H1 (cell line): ENCODE measurements around the gene FMNL1. TPM values are rescaled to one million over a fixed set of nuclear protein-coding genes. Genes with fewer than 3 reads are reported as not detected.

Experiments
- CTCF ChIA-PET: fragments of 300-600 bp; sonication (Branson Sonifier 250); formaldehyde crosslinking; loops from one replicate; lab custom pipeline; 2021; ENCODE audit not compliant: partially characterized antibody; lab: Charles Lee
- POLR2A ChIA-PET: fragments of 300-600 bp; sonication (Branson Sonifier 250); formaldehyde crosslinking; loops from one replicate; lab custom pipeline; 2021; ENCODE audit warnings: inconsistent platforms; ENCODE audit not compliant: partially characterized antibody; lab: Charles Lee
- DNase-seq, 2 experiments: peaks; one replicate each; pipeline versions ENCODE4 v3.0.0 to v3.0.0-alpha.2; 2010 to 2022; ENCODE audit warnings: low spot score in 2 of 2, low read depth in 1 of 2, mixed read lengths in 1 of 2
- FAIRE-seq: peaks from 2 replicates; lab custom pipeline; 2011; peaks lifted over from hg19 to GRCh38; lab: Jason Lieb, UNC
- H2AFZ ChIP-seq: 2 replicates; pipeline ENCODE4 v1.8.1; 2012; ENCODE audit warnings: low read length, inconsistent platforms
- H2AK5ac ChIP-seq: 2 replicates; pipeline ENCODE4 v1.6.1; 2013; ENCODE audit warnings: low read depth, low read length
- H2BK120ac ChIP-seq: replicated peaks from 2 replicates; pipeline ENCODE3; 2013; ENCODE audit warnings: low read depth, low read length, inconsistent platforms
- H2BK12ac ChIP-seq: 2 replicates; pipeline ENCODE4 v1.6.1; 2013; ENCODE audit warnings: low read depth, low read length
- H2BK15ac ChIP-seq: 2 replicates; pipeline ENCODE4 v1.6.1; 2013; ENCODE audit warnings: low read length
- H2BK20ac ChIP-seq: 2 replicates; pipeline ENCODE4 v1.6.1; 2013; ENCODE audit warnings: low read length
- H2BK5ac ChIP-seq: 2 replicates; pipeline ENCODE4 v1.6.1; 2013; ENCODE audit warnings: low read depth, low read length
- H3K14ac ChIP-seq: 2 replicates; pipeline ENCODE4 v1.6.1; 2013; ENCODE audit warnings: inconsistent platforms; ENCODE audit not compliant: insufficient read length
- H3K18ac ChIP-seq: 2 replicates; pipeline ENCODE4 v1.6.1; 2013; ENCODE audit warnings: low read length; ENCODE audit errors: extremely low read depth
- H3K23ac ChIP-seq: 2 replicates; pipeline ENCODE4 v1.6.1; 2013; ENCODE audit warnings: inconsistent platforms; ENCODE audit not compliant: insufficient read length
- H3K23me2 ChIP-seq: 2 replicates; pipeline ENCODE4 v1.6.1; 2013; ENCODE audit warnings: low read depth, low read length
- H3K27ac ChIP-seq: 2 replicates; pipeline ENCODE4 v1.6.1; 2011; ENCODE audit warnings: low read depth, low read length, inconsistent platforms
- H3K27me3 ChIP-seq, 4 experiments: replicated peaks in 1 of 4; 1 replicate in 1 of 4; 2 replicates in 3 of 4; pipeline versions ENCODE4 v1.6.1 to v1.8.1; 2011 to 2013; ENCODE audit warnings: low read length in 3 of 4, mild to moderate bottlenecking in 3 of 4, inconsistent platforms in 2 of 4, mixed read lengths in 2 of 4, moderate library complexity in 1 of 4; ENCODE audit not compliant: control insufficient read depth in 3 of 4, insufficient read depth in 3 of 4; ENCODE audit errors: extremely low read depth in 1 of 4
- H3K36me3 ChIP-seq, 4 experiments: 2 replicates each; pipeline versions ENCODE4 v1.6.1 to v1.8.1; 2011 to 2013; ENCODE audit warnings: mild to moderate bottlenecking in 4 of 4, low read length in 3 of 4, moderate library complexity in 2 of 4, control low read depth in 1 of 4, inconsistent platforms in 1 of 4; ENCODE audit not compliant: insufficient read depth in 4 of 4, control insufficient read depth in 2 of 4
- H3K4ac ChIP-seq: replicated peaks from 2 replicates; pipeline ENCODE3; 2013; ENCODE audit warnings: low read length, low read depth, mixed read lengths, inconsistent platforms; ENCODE audit not compliant: insufficient read length
- H3K4me1 ChIP-seq, 4 experiments: replicated peaks in 1 of 4; 1 replicate in 1 of 4; 2 replicates in 3 of 4; pipeline versions ENCODE4 v1.6.1 to v1.8.1; 2011 to 2013; ENCODE audit warnings: low read length in 3 of 4, inconsistent platforms in 2 of 4, mixed read lengths in 1 of 4; ENCODE audit not compliant: insufficient read depth in 4 of 4, control insufficient read depth in 3 of 4
- H3K4me2 ChIP-seq, 2 experiments: 2 replicates each; pipeline versions ENCODE4 v1.6.1 to v1.8.1; 2011 to 2013; ENCODE audit warnings: low read depth in 2 of 2, low read length in 2 of 2, control low read depth in 1 of 2, inconsistent platforms in 1 of 2, mild to moderate bottlenecking in 1 of 2; ENCODE audit not compliant: insufficient read depth in 1 of 2
- H3K4me3 ChIP-seq, 4 experiments: fragments of 200-600, 300-600 bp in 1 of 4; sonication (generic), shearing (Covaris generic), sonication (Bioruptor Twin) in 1 of 4; 2 replicates each; pipeline versions ENCODE4 v1.5.1 to v1.8.1; 2011 to 2016; ENCODE audit warnings: low read length in 4 of 4, low read depth in 3 of 4, control low read depth in 2 of 4, inconsistent platforms in 2 of 4, mild to moderate bottlenecking in 2 of 4, mixed read lengths in 1 of 4, moderate library complexity in 1 of 4; ENCODE audit not compliant: insufficient read depth in 2 of 4; ENCODE audit errors: extremely low read depth in 1 of 4
- H3K56ac ChIP-seq: replicated peaks from 2 replicates; pipeline ENCODE3; 2013; ENCODE audit warnings: low read depth, mild to moderate bottlenecking, mixed read lengths, low read length, inconsistent platforms; ENCODE audit not compliant: insufficient read length
- H3K79me1 ChIP-seq: 2 replicates; pipeline ENCODE4 v1.6.1; 2013; ENCODE audit warnings: low read depth, low read length, control low read depth
- H3K79me2 ChIP-seq, 2 experiments: 2 replicates each; pipeline versions ENCODE4 v1.6.1 to v1.8.1; 2012 to 2013; ENCODE audit warnings: low read length in 2 of 2, mild to moderate bottlenecking in 2 of 2, inconsistent platforms in 1 of 2; ENCODE audit not compliant: insufficient read depth in 2 of 2, control insufficient read depth in 1 of 2
- H3K9ac ChIP-seq, 4 experiments: replicated peaks in 1 of 4; 1 replicate in 1 of 4; 2 replicates in 3 of 4; pipeline versions ENCODE4 v1.6.1 to v1.8.1; 2011 to 2013; ENCODE audit warnings: low read depth in 3 of 4, low read length in 3 of 4, control low read depth in 2 of 4, mild to moderate bottlenecking in 2 of 4, moderate library complexity in 2 of 4, inconsistent platforms in 1 of 4; ENCODE audit errors: extremely low read depth in 1 of 4
- H3K9me3 ChIP-seq, 2 experiments: 2 replicates each; pipeline versions ENCODE4 v1.6.1 to v1.8.1; 2012 to 2013; ENCODE audit warnings: mild to moderate bottlenecking in 2 of 2, moderate library complexity in 2 of 2, control low read depth in 1 of 2, inconsistent platforms in 1 of 2, low read depth in 1 of 2, low read length in 1 of 2, mixed read lengths in 1 of 2; ENCODE audit not compliant: insufficient read depth in 2 of 2
- H4K20me1 ChIP-seq, 2 experiments: replicated peaks in 1 of 2; 2 replicates each; pipeline versions ENCODE3 to v1.8.1; 2011 to 2013; ENCODE audit warnings: inconsistent platforms in 2 of 2, low read length in 2 of 2, mild to moderate bottlenecking in 1 of 2; ENCODE audit not compliant: insufficient read depth in 2 of 2, control insufficient read depth in 1 of 2
- H4K5ac ChIP-seq: 2 replicates; pipeline ENCODE4 v1.6.1; 2013; ENCODE audit warnings: low read length, low read depth, mixed read lengths, inconsistent platforms; ENCODE audit not compliant: insufficient read length
- H4K8ac ChIP-seq: 2 replicates; pipeline ENCODE4 v1.8.0; 2013; ENCODE audit warnings: mild to moderate bottlenecking, moderate library complexity, low read length, inconsistent platforms; ENCODE audit not compliant: insufficient read depth; ENCODE audit errors: extremely low read depth
- H4K91ac ChIP-seq: replicated peaks from 2 replicates; pipeline ENCODE3; 2013; ENCODE audit warnings: low read length, mixed read lengths, inconsistent platforms; ENCODE audit not compliant: insufficient read length
- EGR1 ChIP-seq: IDR thresholded peaks from 2 replicates; pipeline ENCODE4 v1.6.1; 2011; ENCODE audit warnings: low read depth, low read length, borderline replicate concordance
- RAD21 ChIP-seq, 2 experiments: IDR thresholded peaks in 1 of 2; conservative IDR thresholded peaks in 1 of 2; 2 replicates each; pipeline ENCODE4 v1.6.1; 2011; ENCODE audit warnings: low read depth in 2 of 2, low read length in 2 of 2, improper control_type of control experiment in 1 of 2, inconsistent platforms in 1 of 2, mild to moderate bottlenecking in 1 of 2, moderate library complexity in 1 of 2
- WGBS, 2 experiments: shearing (Covaris generic) in 1 of 2; methylation state at CpG; one replicate each; pipeline versions ENCODE4 v1.1.6 to v1.1.7; 2013 to 2015; ENCODE audit warnings: low lambda C conversion rate in 2 of 2, mixed read lengths in 2 of 2, inconsistent platforms in 1 of 2, low coverage in 1 of 2, missing lambda C conversion rate in 1 of 2; ENCODE audit not compliant: insufficient replicate concordance in 2 of 2, insufficient coverage in 1 of 2, insufficient read length in 1 of 2; ENCODE audit errors: extremely low coverage in 1 of 2, missing lambda C conversion rate in 1 of 2; 5-methylcytosine and 5-hydroxymethylcytosine counted together
- polyA plus RNA-seq, 7 experiments: library from polyadenylated mRNA; depleted of rRNA in 3 of 7; stranded (reverse) in 5 of 7; unstranded in 2 of 7; fragments of >200 nt in 5 of 7; fragments of 200-250 nt in 2 of 7; gene quantifications; 1 replicate in 5 of 7; 2 replicates in 1 of 7; 4 replicates in 1 of 7; pipeline versions ENCODE4 v1.2.1 to v1.2.3, GENCODE V29; 2011 to 2013; ENCODE audit warnings: missing spikeins in 2 of 7, mixed read lengths in 2 of 7
- total RNA-seq: library from RNA; stranded (reverse); fragmentation: NEBNext Ultra II Directional; extraction: Animal tissue kit (Norgen Biotek cat#: 25700); gene quantifications from 2 replicates; pipeline ENCODE4 v1.2.1, GENCODE V29; 2021
- TF ChIP-seq, protein P1 (sequence below), 3 experiments: IDR thresholded peaks; 1 replicate in 2 of 3; 2 replicates in 1 of 3; pipeline versions ENCODE4 v1.5.1 to v1.6.1; 2011; ENCODE audit warnings: low read length in 3 of 3, mild to moderate bottlenecking in 3 of 3, inconsistent platforms in 2 of 3, low read depth in 1 of 3, moderate library complexity in 1 of 3; ENCODE audit not compliant: insufficient read depth in 1 of 3; ENCODE audit errors: control extremely low read depth in 1 of 3
- TF ChIP-seq, protein P2 (sequence below): IDR thresholded peaks from 2 replicates; pipeline ENCODE4 v1.6.1; 2012; ENCODE audit warnings: low read length, inconsistent platforms

FMNL1 gene
- total and polyA plus RNA-seq, 2 of the 8 experiments (the other 6 are each of a cell fraction or from before 2014, with no cell fraction given), result 2.5 to 8.6 TPM

DNA sequence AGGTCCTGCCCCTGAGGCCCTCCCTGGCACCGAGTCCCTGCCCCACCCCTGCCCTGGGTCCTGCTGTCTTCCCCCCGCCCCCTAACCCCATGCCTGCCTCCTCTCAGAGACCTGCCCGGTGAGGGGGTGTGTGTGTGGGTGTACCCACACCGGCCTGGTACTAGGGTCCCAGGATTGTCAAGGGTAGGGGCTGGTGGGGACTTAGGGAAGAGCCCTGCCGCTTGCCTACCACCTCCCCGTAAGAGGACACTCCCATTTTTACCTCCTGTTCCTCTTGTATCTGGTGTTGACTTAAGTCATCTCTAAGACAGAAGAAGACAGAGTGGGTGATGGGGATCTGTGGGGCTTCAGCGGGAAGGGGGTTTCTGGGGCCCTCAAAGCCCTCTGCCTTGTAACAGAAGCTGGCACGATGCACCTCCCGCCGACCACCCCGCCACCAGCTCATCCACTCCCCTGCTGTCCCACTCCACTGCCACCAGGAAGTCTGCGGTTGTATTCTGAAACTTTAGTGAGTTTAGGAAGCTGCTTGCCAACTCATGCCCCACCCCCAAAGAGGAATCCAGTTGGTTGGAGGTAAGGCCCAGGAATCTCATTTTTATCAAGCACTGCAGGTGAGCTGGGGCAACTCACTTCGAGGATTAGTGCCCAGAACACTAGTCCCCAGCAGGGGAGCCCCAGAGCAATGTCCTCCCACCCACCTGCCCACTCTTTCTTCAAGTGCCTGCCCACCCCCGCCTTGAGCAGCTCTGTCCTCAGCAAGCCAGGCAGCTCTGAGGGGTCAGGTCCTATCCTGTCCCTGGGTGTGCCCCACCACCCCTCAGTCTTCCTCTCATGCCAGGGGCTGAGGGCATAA lies 34.7 kb downstream of the FMNL1 start:
- H3K79me1 ChIP-seq, result no peaks in the 10 kb centered on the region; the same call in 1 of the 2 replicates
- 0 out of 2 replicates have a peak overlapping the region, but pooled peaks have one; percentile 68 for H2BK12ac ChIP-seq
- H3K4me1 ChIP-seq, result peaks cover 0 to 14% (median 5%) of the 10 kb centered on the region in 4 experiments; a peak in 6 of 7 replicates
- TF ChIP-seq, protein P1, sequence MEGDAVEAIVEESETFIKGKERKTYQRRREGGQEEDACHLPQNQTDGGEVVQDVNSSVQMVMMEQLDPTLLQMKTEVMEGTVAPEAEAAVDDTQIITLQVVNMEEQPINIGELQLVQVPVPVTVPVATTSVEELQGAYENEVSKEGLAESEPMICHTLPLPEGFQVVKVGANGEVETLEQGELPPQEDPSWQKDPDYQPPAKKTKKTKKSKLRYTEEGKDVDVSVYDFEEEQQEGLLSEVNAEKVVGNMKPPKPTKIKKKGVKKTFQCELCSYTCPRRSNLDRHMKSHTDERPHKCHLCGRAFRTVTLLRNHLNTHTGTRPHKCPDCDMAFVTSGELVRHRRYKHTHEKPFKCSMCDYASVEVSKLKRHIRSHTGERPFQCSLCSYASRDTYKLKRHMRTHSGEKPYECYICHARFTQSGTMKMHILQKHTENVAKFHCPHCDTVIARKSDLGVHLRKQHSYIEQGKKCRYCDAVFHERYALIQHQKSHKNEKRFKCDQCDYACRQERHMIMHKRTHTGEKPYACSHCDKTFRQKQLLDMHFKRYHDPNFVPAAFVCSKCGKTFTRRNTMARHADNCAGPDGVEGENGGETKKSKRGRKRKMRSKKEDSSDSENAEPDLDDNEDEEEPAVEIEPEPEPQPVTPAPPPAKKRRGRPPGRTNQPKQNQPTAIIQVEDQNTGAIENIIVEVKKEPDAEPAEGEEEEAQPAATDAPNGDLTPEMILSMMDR (IDR thresholded peaks at IDR 0.05; ENCODE audit: control extremely low read depth in 1 of 3, insufficient read depth in 1 of 3, low read depth in 1 of 3, low read length in 3 of 3), result peak; percentile 6 to 19 (median 7); a peak in 2 of 4 replicates
- TF ChIP-seq EGR1, result peak; percentile 31; the same call in 1 of the 2 replicates
- TF ChIP-seq RAD21 (IDR thresholded peaks at IDR 0.05 in 1 of 2, conservative IDR thresholded peaks at IDR 0.05 in 1 of 2; ENCODE audit: low read depth in 2 of 2, low read length in 2 of 2), result 0 out of 4 replicates have a peak, but pooled peaks of 1 of the 2 experiments have one; percentile 3
- TF ChIP-seq, protein P2, sequence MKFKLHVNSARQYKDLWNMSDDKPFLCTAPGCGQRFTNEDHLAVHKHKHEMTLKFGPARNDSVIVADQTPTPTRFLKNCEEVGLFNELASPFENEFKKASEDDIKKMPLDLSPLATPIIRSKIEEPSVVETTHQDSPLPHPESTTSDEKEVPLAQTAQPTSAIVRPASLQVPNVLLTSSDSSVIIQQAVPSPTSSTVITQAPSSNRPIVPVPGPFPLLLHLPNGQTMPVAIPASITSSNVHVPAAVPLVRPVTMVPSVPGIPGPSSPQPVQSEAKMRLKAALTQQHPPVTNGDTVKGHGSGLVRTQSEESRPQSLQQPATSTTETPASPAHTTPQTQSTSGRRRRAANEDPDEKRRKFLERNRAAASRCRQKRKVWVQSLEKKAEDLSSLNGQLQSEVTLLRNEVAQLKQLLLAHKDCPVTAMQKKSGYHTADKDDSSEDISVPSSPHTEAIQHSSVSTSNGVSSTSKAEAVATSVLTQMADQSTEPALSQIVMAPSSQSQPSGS, result no peak
- no peak overlapping the region for H3K56ac ChIP-seq
- WGBS, 2 experiments, result 92% methylated on average over 11 of the region's 14 CpGs; no CpG with 5 or more reads in 1 of the 2 experiments
- H3K18ac ChIP-seq, result no peak overlapping the region; the same call in 1 of the 2 replicates
- H3K36me3 ChIP-seq, result no peaks in the 10 kb centered on the region
- H3K27ac ChIP-seq, result no peak overlapping the region
- peak overlapping the region in 1 of 4 experiments; percentile 34; a peak in 1 of 8 replicates for H3K4me3 ChIP-seq
- no peak overlapping the region for H2BK120ac ChIP-seq
- peaks cover 0 to 5% (median 2%) of the 10 kb centered on the region in 4 experiments; a peak in 3 of 7 replicates for H3K27me3 ChIP-seq
- H2BK5ac ChIP-seq, result no peak overlapping the region
- H3K14ac ChIP-seq, result no peak overlapping the region
- peaks cover under 1% of the 10 kb centered on the region for H3K23me2 ChIP-seq
- H4K91ac ChIP-seq, result no peak overlapping the region
- H4K20me1 ChIP-seq, result no peaks in the 10 kb centered on the region
- CTCF ChIA-PET, result interaction anchor here (0.8 to 21.3 kb wide), 17 partner anchors 8 to 133 kb away, joined by 3 to 362 read pairs (median 4); partner anchors contain the start of genes ACBD4 and FMNL1
- H3K23ac ChIP-seq, result no peak overlapping the region
- H2BK15ac ChIP-seq, result no peak overlapping the region
- no peak for FAIRE-seq
- H2AFZ ChIP-seq, result no peak overlapping the region
- POLR2A ChIA-PET, result interaction anchor here (0.6 to 6.2 kb wide), 10 partner anchors 8 to 136 kb away, joined by 3 to 43 read pairs (median 4); partner anchors contain the start of genes FMNL1, HEXIM1 and HEXIM2
- H2BK20ac ChIP-seq, result no peak overlapping the region
- no peak for DNase-seq
- H3K9ac ChIP-seq, result no peak overlapping the region
- no peak overlapping the region for H3K4ac ChIP-seq
- H2AK5ac ChIP-seq, result peak overlapping the region; percentile 53; the same call in 1 of the 2 replicates
- H3K4me2 ChIP-seq, result peak overlapping the region; percentile 9 to 29; a peak in 2 of 4 replicates
- H4K8ac ChIP-seq, result peak overlapping the region; percentile 23; the same call in 1 of the 2 replicates
- H3K9me3 ChIP-seq, result no peaks in the 10 kb centered on the region
- H3K79me2 ChIP-seq, result no peaks in the 10 kb centered on the region
- no peak overlapping the region for H4K5ac ChIP-seq
